ENCODE results near the gene RDH5. TPM values are rescaled to one million over a fixed set of nuclear protein-coding genes. Genes with fewer than 3 reads are reported as not detected.

The RDH5 gene
- polyA plus RNA-seq, 1 of the 3 experiments (the other 2 are of a cell fraction) = 5.2 TPM

GRCh38 chr12:55705782-55706402 is 14.3 kb upstream of the RDH5 start:
- no peak for TF ChIP-seq RXRA (IDR thresholded peaks at IDR 0.05; ENCODE audit: borderline replicate concordance, low read depth)
- no peak for TF ChIP-seq CHD2 (IDR thresholded peaks at IDR 0.05; ENCODE audit: low read length, partially characterized antibody)
- peak; percentile 46 for TF ChIP-seq CTCF (IDR thresholded peaks at IDR 0.05)
- TF ChIP-seq PBX3 (IDR thresholded peaks at IDR 0.05) = no peak
- no peak for TF ChIP-seq FOXJ3 (CRISPR knock-in tag; IDR thresholded peaks at IDR 0.05)
- no peak for TF ChIP-seq GABPA (IDR thresholded peaks at IDR 0.05; ENCODE audit: low read depth)
- no peak for TF ChIP-seq JUND (IDR thresholded peaks at IDR 0.05)
- TF ChIP-seq RAD21 (IDR thresholded peaks at IDR 0.05; ENCODE audit: low read length) = no peak
- Histone ChIP-seq H2AFZ (ENCODE audit: low read depth) (no peak overlapping the region), H3K9me3 (no peaks in the 10 kb centered on the region), H3K4me3 (ENCODE audit: low read depth in 2 of 2, low read length in 1 of 2) (no peak overlapping the region), H3K4me2 (no peak overlapping the region; the same call in 1 of the 2 replicates), H3F3A (replicated peaks; ENCODE audit: insufficient read depth) (no peaks in the 10 kb centered on the region), H3K79me2 (ENCODE audit: insufficient read depth) (no peaks in the 10 kb centered on the region), H4K20me1 (ENCODE audit: insufficient read depth) (no peaks in the 10 kb centered on the region), H3K27ac (ENCODE audit: low read depth in 2 of 2, low read length in 1 of 2) (no peak overlapping the region), H3K9ac (no peak overlapping the region), H3K9me2 (no peaks in the 10 kb centered on the region), H3K36me3 (replicated peaks in 1 of 2; ENCODE audit: control insufficient read depth in 1 of 2, insufficient read depth in 2 of 2, low read length in 1 of 2) (no peaks in the 10 kb centered on the region), H3K27me3 (ENCODE audit: insufficient read depth) (no peaks in the 10 kb centered on the region; the same call in 1 of the 2 replicates), H3K4me1 (ENCODE audit: control insufficient read depth in 1 of 2, insufficient read depth in 2 of 2, low read depth in 1 of 2, low read length in 1 of 2) (peaks cover 11 to 12% of the 10 kb centered on the region in 2 experiments; a peak in 2 of 4 replicates)
- ChIA-PET POLR2A (no interaction called here), CTCF (interaction anchor here (0.6 to 2.0 kb wide), 6 partner anchors 10 to 50 kb away, joined by 3 to 8 read pairs (median 6); no protein-coding TSS in a partner anchor)
- WGBS (ENCODE audit: low lambda C conversion rate) = 68% methylated on average over 5 of the region's 5 CpGs
- DNase-seq = no peak

- H3K9me3 ChIP-seq = no peaks in the 10 kb centered on the region
- H4K20me1 ChIP-seq (ENCODE audit: insufficient read depth) = no peaks in the 10 kb centered on the region
- peaks cover 11 to 12% of the 10 kb centered on the region in 2 experiments; a peak in 2 of 4 replicates for H3K4me1 ChIP-seq (ENCODE audit: control insufficient read depth in 1 of 2, insufficient read depth in 2 of 2, low read depth in 1 of 2, low read length in 1 of 2)
- H3F3A ChIP-seq (replicated peaks; ENCODE audit: insufficient read depth) = no peaks in the 10 kb centered on the region
- DNase-seq = no peak
- no peaks in the 10 kb centered on the region for H3K9me2 ChIP-seq
- ChIA-PET POLR2A (interaction anchor here (0.6 to 1.2 kb wide), 2 partner anchors 9 to 22 kb away, joined by 4 to 6 read pairs; partner anchors contain the start of genes BLOC1S1 and CD63), CTCF (interaction anchor here (1.1 to 2.0 kb wide), 6 partner anchors 10 to 62 kb away, joined by 3 to 8 read pairs (median 4); no protein-coding TSS in a partner anchor)
- no peak overlapping the region for H2AFZ ChIP-seq (ENCODE audit: low read depth)
- H3K27me3 ChIP-seq (ENCODE audit: insufficient read depth) = no peaks in the 10 kb centered on the region; the same call in 1 of the 2 replicates
- no peak overlapping the region for H3K27ac ChIP-seq (ENCODE audit: low read depth in 2 of 2, low read length in 1 of 2)
- H3K79me2 ChIP-seq (ENCODE audit: insufficient read depth) = no peaks in the 10 kb centered on the region
- no peaks in the 10 kb centered on the region for H3K36me3 ChIP-seq (replicated peaks in 1 of 2; ENCODE audit: control insufficient read depth in 1 of 2, insufficient read depth in 2 of 2, low read length in 1 of 2)
- 100% methylated on average over 2 of the region's 2 CpGs for WGBS (ENCODE audit: low lambda C conversion rate)
- peak overlapping the region; percentile 51 to 69 for H3K4me3 ChIP-seq (ENCODE audit: low read depth in 2 of 2, low read length in 1 of 2)
- H3K4me2 ChIP-seq = peak overlapping the region; percentile 87
- H3K9ac ChIP-seq = peak overlapping the region; percentile 41; the same call in 1 of the 2 replicates
- TF ChIP-seq MAX (IDR thresholded peaks at IDR 0.05; ENCODE audit: low read depth) (no peak), SIN3A (IDR thresholded peaks at IDR 0.05; ENCODE audit: borderline replicate concordance, low read depth, low read length) (no peak), ZBTB33 (IDR thresholded peaks at IDR 0.05; ENCODE audit: borderline replicate concordance, low read depth) (no peak), TCF12 (IDR thresholded peaks at IDR 0.05) (no peak), FOXJ3 (CRISPR knock-in tag; IDR thresholded peaks at IDR 0.05) (no peak), USF2 (IDR thresholded peaks at IDR 0.05; ENCODE audit: borderline replicate concordance, low read depth, low read length) (no peak), MEF2A (IDR thresholded peaks at IDR 0.05; ENCODE audit: borderline replicate concordance, low read depth) (no peak), USF1 (IDR thresholded peaks at IDR 0.05; ENCODE audit: borderline replicate concordance, low read depth) (no peak), TEAD4 (IDR thresholded peaks at IDR 0.05; ENCODE audit: borderline replicate concordance, insufficient read depth) (no peak), FOXM1 (IDR thresholded peaks at IDR 0.05; ENCODE audit: low read depth) (no peak)
These were observed 13.5 kb upstream of the RDH5 start for GRCh38 chr12:55706568-55707218.
